HG03139 (cell line): ENCODE measurements around the gene OR10V1.

Experiments used
- ATAC-seq: cut with Tn5 transposase; IDR thresholded peaks from one replicate; pipeline ENCODE4 v1.9.1; 2021; ENCODE audit not compliant: unreplicated experiment

OR10V1 gene

GRCh38 chr11:59668950-59669610 lies 44.6 kb downstream of the OR10V1 start, which contains the start of gene PATL1:
PATL1 (minus strand) TSS chr11:59669037; CDS start chr11:59668895, 142 bp downstream.
- peak; percentile 92 for ATAC-seq

GRCh38 chr11:59668188-59668949 lies 45.3 kb downstream of the OR10V1 start:
- peak; percentile 5 for ATAC-seq

- ATAC-seq, result no peak
These were observed 45.8 kb downstream of the OR10V1 start for GRCh38 chr11:59667812-59668187.

- ATAC-seq, result no peak
These were observed 46.7 kb downstream of the OR10V1 start for GRCh38 chr11:59666969-59667368.
